Loucy (cell line): ENCODE measurements around the gene CDC20B.
A peak's percentile ranks its signal among the peaks of the same experiment; 100 is the strongest.

Source experiments
- EZH2phosphoT487 ChIP-seq: fragments of 200-600 bp; IDR thresholded peaks from 2 replicates; pipeline ENCODE4 v1.6.1; 2018; ENCODE audit warnings: antibody characterized with exemption, mild to moderate bottlenecking, moderate library complexity, borderline replicate concordance
- TF ChIP-seq, protein P1 (sequence below): fragments of 200-600 bp; sonication (generic); conservative IDR thresholded peaks from 2 replicates; pipeline ENCODE4 v1.5.1; 2014; ENCODE audit warnings: mild to moderate bottlenecking, antibody characterized with exemption, low read length

DNA sequence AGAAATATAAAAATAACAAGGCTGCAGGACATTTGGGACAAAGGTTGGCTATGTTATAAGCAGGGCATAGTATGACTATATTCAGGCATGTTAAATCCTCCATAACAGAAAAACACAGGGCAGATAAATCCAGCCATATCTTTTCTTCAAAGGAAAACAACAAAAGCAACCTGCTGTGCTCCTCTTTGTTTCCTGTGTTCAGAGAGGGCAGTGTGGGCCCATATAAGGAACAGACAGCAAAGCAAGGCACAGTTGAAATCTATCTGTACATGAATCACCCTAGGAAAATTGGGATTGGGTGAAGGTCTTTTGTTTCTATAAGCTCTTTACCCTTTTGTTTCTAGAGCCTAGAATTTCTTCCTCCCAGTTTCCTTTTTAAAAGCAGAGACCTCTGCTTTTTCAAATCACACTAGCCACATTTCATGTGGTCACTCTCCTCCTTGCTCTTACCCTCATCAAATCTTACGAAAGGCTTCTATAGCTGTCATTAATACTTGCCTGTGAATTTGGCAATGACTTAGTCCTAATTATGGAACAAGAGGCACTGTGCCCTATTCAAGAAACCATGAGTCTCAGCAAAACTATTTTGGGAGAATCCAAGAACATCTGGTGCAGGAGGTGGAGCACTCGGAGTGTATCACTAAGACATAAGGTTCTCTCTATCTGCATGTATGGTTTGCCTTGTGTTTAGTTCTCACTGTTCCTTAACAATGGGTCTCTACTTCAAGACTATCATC is 68.8 kb downstream of the CDC20B start:
- TF ChIP-seq, protein P1, sequence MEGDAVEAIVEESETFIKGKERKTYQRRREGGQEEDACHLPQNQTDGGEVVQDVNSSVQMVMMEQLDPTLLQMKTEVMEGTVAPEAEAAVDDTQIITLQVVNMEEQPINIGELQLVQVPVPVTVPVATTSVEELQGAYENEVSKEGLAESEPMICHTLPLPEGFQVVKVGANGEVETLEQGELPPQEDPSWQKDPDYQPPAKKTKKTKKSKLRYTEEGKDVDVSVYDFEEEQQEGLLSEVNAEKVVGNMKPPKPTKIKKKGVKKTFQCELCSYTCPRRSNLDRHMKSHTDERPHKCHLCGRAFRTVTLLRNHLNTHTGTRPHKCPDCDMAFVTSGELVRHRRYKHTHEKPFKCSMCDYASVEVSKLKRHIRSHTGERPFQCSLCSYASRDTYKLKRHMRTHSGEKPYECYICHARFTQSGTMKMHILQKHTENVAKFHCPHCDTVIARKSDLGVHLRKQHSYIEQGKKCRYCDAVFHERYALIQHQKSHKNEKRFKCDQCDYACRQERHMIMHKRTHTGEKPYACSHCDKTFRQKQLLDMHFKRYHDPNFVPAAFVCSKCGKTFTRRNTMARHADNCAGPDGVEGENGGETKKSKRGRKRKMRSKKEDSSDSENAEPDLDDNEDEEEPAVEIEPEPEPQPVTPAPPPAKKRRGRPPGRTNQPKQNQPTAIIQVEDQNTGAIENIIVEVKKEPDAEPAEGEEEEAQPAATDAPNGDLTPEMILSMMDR: peak; percentile 33; the same call in 1 of the 2 replicates
- TF ChIP-seq EZH2phosphoT487: no peak
